ENCODE data around the gene FGF1. TPM values are rescaled to one million over a fixed set of nuclear protein-coding genes. Genes with fewer than 3 reads are reported as not detected.
A peak's percentile ranks its signal among the peaks of the same experiment; 100 is the strongest.

FGF1 gene
- total RNA-seq, 2 donors from 2014 or later = 11.4 to 56.7 TPM

DNA sequence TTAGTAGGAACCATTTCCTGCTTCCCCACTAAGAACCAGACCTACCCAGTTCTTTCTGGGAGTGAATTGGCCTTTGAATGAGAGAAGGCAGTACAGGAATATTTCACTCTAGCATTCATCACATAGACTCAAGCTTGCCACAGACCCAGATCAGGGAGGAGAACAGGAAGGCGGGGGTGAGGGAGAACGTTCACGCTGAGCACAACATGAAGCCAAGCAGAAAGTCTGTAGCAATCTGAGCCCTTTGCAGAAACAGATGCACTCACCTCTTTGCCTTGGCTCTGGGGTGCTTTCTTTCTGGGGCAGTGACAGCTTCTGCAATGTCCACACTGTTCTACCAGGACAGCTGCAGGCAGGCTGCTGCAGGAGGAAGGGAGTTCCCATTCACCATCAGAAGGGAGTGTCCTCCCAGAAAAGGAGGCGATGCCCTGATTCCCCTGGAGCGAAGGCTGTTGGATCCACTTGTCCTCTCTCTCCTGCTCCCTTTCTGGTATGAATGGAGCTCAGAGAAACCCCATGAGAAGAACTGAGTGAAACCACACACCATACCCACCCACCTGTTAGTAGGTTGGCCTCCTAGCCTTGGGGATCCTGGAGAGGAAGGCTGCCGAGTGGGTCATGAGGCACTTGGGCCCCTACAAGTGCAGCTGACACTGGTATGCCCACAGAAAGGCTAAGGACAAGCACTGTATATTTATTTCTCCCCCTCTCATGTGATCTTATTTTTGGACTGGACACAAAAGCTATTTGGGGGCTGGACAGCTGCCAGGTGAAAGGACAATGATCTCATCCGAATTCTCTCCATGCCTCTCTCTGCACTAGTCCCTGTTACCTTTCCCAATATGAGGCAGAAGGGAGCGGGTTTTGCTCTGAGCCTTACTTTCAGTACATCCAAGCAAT lies 11.7 kb upstream of the FGF1 start:
- Histone ChIP-seq H3K36me3 (no peaks in the 10 kb centered on the region), H3K9me3 (no peaks in the 10 kb centered on the region), H3K27me3 (replicated peaks; ENCODE audit: insufficient read depth) (no peaks in the 10 kb centered on the region), H3K4me1 (ENCODE audit: control insufficient read depth in 1 of 2, low read depth in 2 of 2) (peaks cover 4 to 35% of the 10 kb centered on the region in 2 donors), H3K27ac (peak overlapping the region; percentile 76 to 82), H3K4me3 (peak overlapping the region; percentile 48)
- DNase-seq (ENCODE audit: low spot score) (no peak), ATAC-seq (ENCODE audit: insufficient number of reproducible peaks, low FRiP score, low read depth) (peak; percentile 51)
- TF ChIP-seq, protein P1, sequence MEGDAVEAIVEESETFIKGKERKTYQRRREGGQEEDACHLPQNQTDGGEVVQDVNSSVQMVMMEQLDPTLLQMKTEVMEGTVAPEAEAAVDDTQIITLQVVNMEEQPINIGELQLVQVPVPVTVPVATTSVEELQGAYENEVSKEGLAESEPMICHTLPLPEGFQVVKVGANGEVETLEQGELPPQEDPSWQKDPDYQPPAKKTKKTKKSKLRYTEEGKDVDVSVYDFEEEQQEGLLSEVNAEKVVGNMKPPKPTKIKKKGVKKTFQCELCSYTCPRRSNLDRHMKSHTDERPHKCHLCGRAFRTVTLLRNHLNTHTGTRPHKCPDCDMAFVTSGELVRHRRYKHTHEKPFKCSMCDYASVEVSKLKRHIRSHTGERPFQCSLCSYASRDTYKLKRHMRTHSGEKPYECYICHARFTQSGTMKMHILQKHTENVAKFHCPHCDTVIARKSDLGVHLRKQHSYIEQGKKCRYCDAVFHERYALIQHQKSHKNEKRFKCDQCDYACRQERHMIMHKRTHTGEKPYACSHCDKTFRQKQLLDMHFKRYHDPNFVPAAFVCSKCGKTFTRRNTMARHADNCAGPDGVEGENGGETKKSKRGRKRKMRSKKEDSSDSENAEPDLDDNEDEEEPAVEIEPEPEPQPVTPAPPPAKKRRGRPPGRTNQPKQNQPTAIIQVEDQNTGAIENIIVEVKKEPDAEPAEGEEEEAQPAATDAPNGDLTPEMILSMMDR (IDR thresholded peaks at IDR 0.05) = no peak

DNA sequence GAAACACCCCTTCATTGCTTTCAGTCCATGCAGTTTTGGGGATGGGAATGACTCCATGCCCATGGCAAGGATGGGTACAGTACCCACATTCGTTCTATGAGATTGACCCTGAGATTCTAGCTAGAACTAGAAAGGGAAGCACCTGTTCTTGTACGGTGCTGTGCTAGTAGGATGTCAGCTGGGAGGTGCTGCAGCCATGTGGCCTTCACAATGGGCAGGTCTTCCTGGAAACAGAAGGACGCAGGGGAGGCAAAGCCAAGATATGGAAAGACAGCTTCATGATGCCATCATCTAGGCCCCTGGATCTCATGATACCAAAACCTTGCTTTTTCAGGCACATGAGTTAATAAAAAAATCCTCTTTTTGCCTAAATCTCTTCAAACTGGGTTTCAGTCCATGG lies 10.5 kb upstream of the FGF1 start:
- TF ChIP-seq, protein P1 (IDR thresholded peaks at IDR 0.05) = no peak
- ATAC-seq (ENCODE audit: insufficient number of reproducible peaks, low FRiP score, low read depth) (no peak), DNase-seq (ENCODE audit: low spot score) (no peak)
- H3K27me3 ChIP-seq (replicated peaks; ENCODE audit: insufficient read depth) = no peaks in the 10 kb centered on the region
- H3K36me3 ChIP-seq = no peaks in the 10 kb centered on the region
- H3K4me3 ChIP-seq = no peak overlapping the region
- H3K27ac ChIP-seq = peak overlapping the region; percentile 76 to 82
- H3K4me1 ChIP-seq (ENCODE audit: control insufficient read depth in 1 of 2, low read depth in 2 of 2) = peaks cover 4 to 35% of the 10 kb centered on the region in 2 donors
- H3K9me3 ChIP-seq = no peaks in the 10 kb centered on the region

DNA sequence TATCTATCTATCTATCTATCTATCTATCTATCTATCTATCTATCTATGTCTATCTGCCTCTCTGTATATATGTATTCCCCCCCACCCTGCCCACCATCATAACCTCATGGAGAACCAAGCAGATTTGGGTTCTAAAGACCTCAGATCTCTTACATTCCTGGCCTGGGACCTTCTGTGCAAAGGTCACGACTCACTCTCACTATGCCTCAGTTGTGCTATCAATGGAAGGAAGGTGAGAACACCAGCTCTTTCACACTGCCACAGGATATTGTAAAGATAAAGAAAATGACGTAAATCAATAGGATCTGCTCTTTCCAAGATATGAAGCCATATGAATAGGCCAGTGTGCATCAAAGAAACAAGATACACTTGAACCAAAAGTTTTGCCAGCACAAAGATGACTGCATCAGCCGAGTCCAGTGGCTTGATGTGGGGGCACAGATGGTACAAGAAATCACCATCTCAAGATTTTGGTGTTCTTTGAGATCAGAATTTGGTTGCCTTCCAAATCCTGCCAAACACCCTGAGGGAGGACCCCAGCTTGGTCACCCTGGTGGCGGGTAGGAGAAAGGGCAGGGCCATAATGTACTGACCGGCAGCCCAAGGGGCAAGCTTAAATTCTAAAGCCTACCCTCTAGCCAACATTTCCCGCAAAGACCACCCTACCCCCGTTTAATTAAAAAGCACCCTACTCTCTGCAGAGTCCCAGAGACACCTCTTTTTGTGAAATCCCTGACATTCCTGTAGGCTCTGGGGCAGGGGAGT lies 8.4 kb upstream of the FGF1 start:
- TF ChIP-seq, protein P1 (IDR thresholded peaks at IDR 0.05) = no peak
- Histone ChIP-seq H3K27ac (no peak overlapping the region), H3K4me3 (no peak overlapping the region), H3K4me1 (ENCODE audit: control insufficient read depth in 1 of 2, low read depth in 2 of 2) (peaks cover 4 to 35% of the 10 kb centered on the region in 2 donors), H3K9me3 (no peaks in the 10 kb centered on the region), H3K36me3 (no peaks in the 10 kb centered on the region), H3K27me3 (replicated peaks; ENCODE audit: insufficient read depth) (no peaks in the 10 kb centered on the region)
- ATAC-seq (ENCODE audit: insufficient number of reproducible peaks, low FRiP score, low read depth) = no peak
- no peak for DNase-seq (ENCODE audit: low spot score)

DNA sequence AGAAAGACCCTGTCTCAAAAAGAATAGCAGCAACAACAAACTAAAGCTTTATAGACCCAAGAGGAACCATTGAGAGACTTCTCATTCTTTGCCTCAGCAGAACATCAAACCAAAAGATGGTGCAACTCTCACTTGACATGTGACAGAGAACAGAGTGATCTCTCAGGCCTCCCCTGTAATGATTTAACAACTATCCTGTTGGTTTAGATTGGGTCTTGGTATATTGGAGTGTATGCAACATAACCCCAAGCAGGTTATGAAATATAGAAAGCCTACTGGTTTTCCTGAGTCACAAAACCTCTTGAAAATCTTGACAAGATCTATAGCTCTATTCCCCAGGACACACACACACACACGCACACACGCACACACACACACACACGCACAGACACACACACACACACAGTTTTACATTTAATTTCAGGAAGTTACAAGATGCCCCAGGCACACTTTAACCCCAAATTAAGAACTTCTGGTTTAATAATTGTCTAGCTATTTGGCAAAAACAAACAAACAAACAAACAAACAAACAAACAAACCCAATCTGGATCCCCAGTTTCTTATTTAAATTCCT lies 6.5 kb upstream of the FGF1 start:
- ATAC-seq (ENCODE audit: insufficient number of reproducible peaks, low FRiP score, low read depth) (no peak), DNase-seq (ENCODE audit: low spot score) (no peak)
- TF ChIP-seq, protein P1 (IDR thresholded peaks at IDR 0.05) = no peak
- Histone ChIP-seq H3K36me3 (no peaks in the 10 kb centered on the region), H3K9me3 (no peaks in the 10 kb centered on the region), H3K27ac (no peak overlapping the region), H3K4me1 (ENCODE audit: control insufficient read depth in 1 of 2, low read depth in 2 of 2) (peaks cover 0 to 20% of the 10 kb centered on the region in 2 donors), H3K27me3 (replicated peaks; ENCODE audit: insufficient read depth) (no peaks in the 10 kb centered on the region), H3K4me3 (no peak overlapping the region)

DNA sequence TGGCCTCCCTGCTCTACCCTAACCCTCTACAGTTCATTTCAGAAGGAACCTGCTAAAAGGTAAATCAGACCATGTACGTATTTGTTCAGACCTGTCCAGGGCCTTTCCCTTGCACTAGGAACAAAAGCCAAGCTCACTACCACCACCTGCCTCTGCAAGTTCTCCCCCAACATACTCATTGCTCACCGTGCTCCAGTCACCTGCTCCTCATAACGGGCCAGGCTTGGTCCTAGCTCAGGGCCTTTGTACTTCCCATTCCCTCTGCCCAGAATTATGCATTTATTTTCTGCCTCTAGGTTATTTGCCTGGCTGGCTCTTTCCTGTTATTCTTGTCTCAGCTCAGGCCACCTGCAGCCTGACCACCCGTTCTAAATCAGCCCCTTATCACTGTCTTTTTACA lies 4.8 kb upstream of the FGF1 start:
- TF ChIP-seq, protein P1 (IDR thresholded peaks at IDR 0.05) = no peak
- no peak overlapping the region for H3K27ac ChIP-seq
- no peak for DNase-seq (ENCODE audit: low spot score)
- H3K27me3 ChIP-seq (replicated peaks; ENCODE audit: insufficient read depth) = no peaks in the 10 kb centered on the region
- no peak for ATAC-seq (ENCODE audit: insufficient number of reproducible peaks, low FRiP score, low read depth)
- H3K4me1 ChIP-seq (ENCODE audit: control insufficient read depth in 1 of 2, low read depth in 2 of 2) = peaks cover 5 to 14% of the 10 kb centered on the region in 2 donors
- H3K4me3 ChIP-seq = no peak overlapping the region
- H3K9me3 ChIP-seq = no peaks in the 10 kb centered on the region
- H3K36me3 ChIP-seq = no peaks in the 10 kb centered on the region
